22Rv1 (cell line): ENCODE results near the gene XPNPEP3.

ENCODE experiments used
- H3K27ac ChIP-seq: fragments of 450-650 bp; 2 replicates; pipeline ENCODE4 v1.5.1; 2017
- ZFX ChIP-seq: fragments of 450-650 bp; IDR thresholded peaks from 2 replicates; pipeline ENCODE4 v1.6.1; 2017; ENCODE audit warnings: antibody characterized with exemption, borderline replicate concordance
- TF ChIP-seq, protein P1 (sequence below): fragments of 450-650 bp; IDR thresholded peaks from 2 replicates; pipeline ENCODE4 v1.5.1; 2017; ENCODE audit warnings: mild to moderate bottlenecking

The XPNPEP3 gene

DNA sequence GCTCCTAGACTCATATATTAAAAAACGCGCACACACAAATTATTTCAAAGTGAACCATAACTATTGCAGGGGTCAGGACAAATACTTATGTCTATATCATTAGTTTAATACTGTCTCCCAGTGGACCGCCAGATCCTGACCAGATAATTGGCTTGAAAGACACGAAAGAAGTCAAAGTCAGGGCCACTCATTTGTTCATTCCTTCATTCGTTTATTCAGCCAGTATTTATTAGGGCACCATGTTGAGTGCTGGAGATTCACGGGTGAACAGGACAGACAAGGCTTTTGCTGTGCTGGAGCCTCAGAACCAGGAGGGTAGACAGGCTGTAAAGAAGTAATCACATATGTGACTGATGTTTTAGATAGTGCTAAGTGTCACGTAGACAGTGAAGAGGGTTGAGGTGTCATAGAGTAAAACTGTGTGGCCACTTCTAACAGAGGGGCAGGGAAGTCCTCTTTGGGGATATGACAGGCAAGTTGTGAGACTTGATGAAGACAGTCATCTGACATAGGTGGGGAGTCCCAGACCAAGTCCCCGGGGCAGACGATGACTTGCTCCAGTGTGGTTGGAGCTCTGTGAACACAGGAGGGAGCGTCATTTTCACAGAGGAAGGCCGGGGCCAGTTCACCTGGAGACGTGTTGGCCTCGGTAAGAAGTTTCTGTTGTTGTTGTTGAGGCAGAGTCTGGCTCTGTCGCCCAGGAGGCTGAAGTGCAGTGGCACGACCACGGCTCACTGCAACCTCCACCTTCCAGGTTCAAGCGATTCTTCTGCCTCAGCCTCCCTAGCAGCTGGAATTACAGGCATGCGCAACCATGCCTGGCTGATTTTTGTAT is 120.1 kb downstream of the XPNPEP3 start:
- no peak overlapping the region for H3K27ac ChIP-seq
- TF ChIP-seq, protein P1, sequence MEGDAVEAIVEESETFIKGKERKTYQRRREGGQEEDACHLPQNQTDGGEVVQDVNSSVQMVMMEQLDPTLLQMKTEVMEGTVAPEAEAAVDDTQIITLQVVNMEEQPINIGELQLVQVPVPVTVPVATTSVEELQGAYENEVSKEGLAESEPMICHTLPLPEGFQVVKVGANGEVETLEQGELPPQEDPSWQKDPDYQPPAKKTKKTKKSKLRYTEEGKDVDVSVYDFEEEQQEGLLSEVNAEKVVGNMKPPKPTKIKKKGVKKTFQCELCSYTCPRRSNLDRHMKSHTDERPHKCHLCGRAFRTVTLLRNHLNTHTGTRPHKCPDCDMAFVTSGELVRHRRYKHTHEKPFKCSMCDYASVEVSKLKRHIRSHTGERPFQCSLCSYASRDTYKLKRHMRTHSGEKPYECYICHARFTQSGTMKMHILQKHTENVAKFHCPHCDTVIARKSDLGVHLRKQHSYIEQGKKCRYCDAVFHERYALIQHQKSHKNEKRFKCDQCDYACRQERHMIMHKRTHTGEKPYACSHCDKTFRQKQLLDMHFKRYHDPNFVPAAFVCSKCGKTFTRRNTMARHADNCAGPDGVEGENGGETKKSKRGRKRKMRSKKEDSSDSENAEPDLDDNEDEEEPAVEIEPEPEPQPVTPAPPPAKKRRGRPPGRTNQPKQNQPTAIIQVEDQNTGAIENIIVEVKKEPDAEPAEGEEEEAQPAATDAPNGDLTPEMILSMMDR = no peak
- TF ChIP-seq ZFX = no peak

DNA sequence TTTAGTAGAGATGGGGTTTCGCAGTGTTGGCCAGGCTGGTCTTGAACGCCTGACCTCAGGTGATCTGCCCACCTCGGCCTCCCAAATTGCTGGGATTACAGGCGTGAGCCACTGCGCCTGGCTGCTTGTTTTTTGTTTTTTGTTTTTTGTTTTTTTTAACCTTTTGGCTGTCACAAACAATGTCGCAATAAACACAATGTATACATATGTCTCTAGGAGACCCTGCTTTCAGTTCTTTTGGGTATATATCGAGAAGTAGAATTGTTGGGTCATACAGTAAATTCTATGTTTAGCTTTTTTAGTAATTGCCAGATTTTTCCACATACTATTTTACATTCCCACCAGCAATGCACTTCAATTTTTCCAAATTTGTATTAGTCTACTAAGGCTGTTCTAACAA is 122.2 kb downstream of the XPNPEP3 start:
- TF ChIP-seq ZFX = no peak
- TF ChIP-seq, protein P1 = no peak
- no peak overlapping the region for H3K27ac ChIP-seq

DNA sequence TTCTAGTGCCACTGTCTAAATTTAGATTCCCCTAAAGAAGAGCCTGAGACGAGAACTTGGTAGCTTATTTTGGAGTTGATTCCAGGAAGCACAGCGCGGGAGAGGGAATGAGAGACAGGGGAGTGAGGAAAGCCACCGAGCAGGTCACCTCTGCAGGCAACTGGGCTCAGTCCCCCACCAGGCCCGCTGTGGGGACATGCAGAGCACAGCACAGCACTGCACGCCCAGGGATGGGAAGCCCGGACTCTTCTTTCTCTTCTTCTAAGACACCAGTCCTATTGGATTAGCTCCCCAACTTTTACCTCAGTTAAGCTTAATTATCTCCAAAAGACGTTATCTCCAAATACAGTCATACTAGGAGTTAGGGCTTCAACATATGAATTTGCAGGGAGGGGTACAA is 122.9 kb downstream of the XPNPEP3 start:
- H3K27ac ChIP-seq = no peak overlapping the region
- TF ChIP-seq, protein P1 = no peak
